ENCODE results near the gene TSC2. TPM values are rescaled to one million over a fixed set of nuclear protein-coding genes. Genes with fewer than 3 reads are reported as not detected.
A peak's percentile ranks its signal among the peaks of the same experiment; 100 is the strongest.

The TSC2 gene
- total and polyA plus RNA-seq, 9 of the 15 experiments (the other 6 are each of a cell fraction or from before 2014, with no cell fraction given) = 1.3 to 68.1 (median 16.6) TPM

DNA sequence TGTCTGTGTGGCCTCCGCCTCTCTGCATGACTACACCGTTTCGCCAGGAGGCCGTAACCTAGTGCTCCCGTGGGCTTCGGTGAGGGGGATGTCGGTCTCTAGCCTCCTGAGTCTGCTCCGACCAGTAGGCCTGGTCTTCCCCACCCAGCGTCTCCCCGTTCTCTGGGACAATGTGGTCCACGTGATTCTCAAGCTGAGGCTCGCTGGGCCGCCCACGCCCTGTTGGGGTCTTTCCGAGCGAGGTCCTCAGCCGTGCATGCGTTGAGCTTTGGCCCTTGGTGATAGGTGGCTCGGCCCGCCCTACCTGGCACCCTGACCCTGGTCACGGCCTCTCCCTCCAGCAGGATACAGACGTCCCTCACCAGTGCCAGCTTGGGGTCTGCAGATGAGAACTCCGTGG, 30.9 kb downstream of the TSC2 start:
- in situ Hi-C loops (cut with MboI) (no loop called here), intact Hi-C loops (cut with micrococcal nuclease) (no loop called here)
- Histone ChIP-seq H3K4me2 (ENCODE audit: insufficient read depth, low read length) (no peak overlapping the region), H2AFZ (ENCODE audit: low read depth, low read length) (no peak overlapping the region), H3K27ac (ENCODE audit: extremely low read depth, low read depth, low read length) (no peak overlapping the region), H3K9me3 (replicated peaks; ENCODE audit: control insufficient read depth, insufficient read depth, low read depth, low read length) (no peaks in the 10 kb centered on the region), H3K36me3 (ENCODE audit: control insufficient read depth, insufficient read depth, low read length) (peaks cover 46% of the 10 kb centered on the region; the same call in 1 of the 3 replicates), H4K20me1 (replicated peaks; ENCODE audit: control insufficient read depth, insufficient read depth, low read length) (no peaks in the 10 kb centered on the region), H3K27me3 (ENCODE audit: control insufficient read depth in 2 of 2, insufficient read depth in 2 of 2, low read length in 2 of 2) (no peaks in the 10 kb centered on the region), H3K79me2 (ENCODE audit: control insufficient read depth, insufficient read depth, low read length) (no peaks in the 10 kb centered on the region), H3K4me3 (no peak overlapping the region), H3K9me1 (ENCODE audit: control insufficient read depth, insufficient read depth, low read length) (no peaks in the 10 kb centered on the region), H3K9ac (ENCODE audit: insufficient read depth in 1 of 2, low read depth in 2 of 2, low read length in 2 of 2) (no peak overlapping the region; a peak in 1 of 4 replicates), H3K4me1 (replicated peaks in 1 of 2; ENCODE audit: control insufficient read depth in 2 of 2, insufficient read depth in 2 of 2, low read length in 2 of 2) (peaks cover 0 to 33% of the 10 kb centered on the region in 2 experiments; a peak in 2 of 5 replicates)
- TF ChIP-seq ZKSCAN1 (IDR thresholded peaks at IDR 0.05; ENCODE audit: low read depth, low read length) (no peak), BMI1 (IDR thresholded peaks at IDR 0.05; ENCODE audit: low read length) (no peak)
- DNase-seq (ENCODE audit: extremely low read depth in 1 of 4, low spot score in 3 of 4) = no peak
- BruUV-seq (replicated peaks) = no TSS peak
- 91% methylated on average over 23 of the region's 23 CpGs for WGBS (ENCODE audit: insufficient coverage, low coverage, missing lambda C conversion rate)
- no peak for FAIRE-seq
- ChIA-PET POLR2A (interaction anchor here (1.8 kb wide), 1 partner anchor 77 kb away, joined by 8 read pairs; the partner anchor contains the start of gene TRAF7), CTCF (ENCODE audit: low intra/inter-chr PET ratio) (no interaction called here)
- no peak for ATAC-seq

DNA sequence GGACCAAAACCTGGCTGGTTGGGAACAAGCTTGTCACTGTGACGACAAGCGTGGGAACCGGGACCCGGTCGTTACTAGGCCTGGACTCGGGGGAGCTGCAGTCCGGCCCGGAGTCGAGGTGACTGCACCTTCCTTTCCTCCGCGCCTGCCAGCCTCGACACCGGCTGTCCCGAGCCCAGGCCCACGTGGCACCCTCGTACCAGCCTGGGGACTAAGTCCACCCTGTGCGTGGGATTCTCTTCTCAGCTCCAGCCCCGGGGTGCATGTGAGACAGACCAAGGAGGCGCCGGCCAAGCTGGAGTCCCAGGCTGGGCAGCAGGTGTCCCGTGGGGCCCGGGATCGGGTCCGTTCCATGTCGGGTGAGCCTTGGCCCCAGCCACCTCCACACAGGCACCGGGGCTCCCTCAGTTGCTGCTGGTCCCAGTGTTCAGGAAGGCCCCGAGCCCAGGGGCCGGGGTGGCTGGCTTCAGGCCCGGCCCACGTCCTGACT, 31.6 kb downstream of the TSC2 start:
- peaks cover 0 to 33% of the 10 kb centered on the region in 2 experiments; a peak in 2 of 5 replicates for H3K4me1 ChIP-seq (replicated peaks in 1 of 2; ENCODE audit: control insufficient read depth in 2 of 2, insufficient read depth in 2 of 2, low read length in 2 of 2)
- no peak for ATAC-seq
- H3K9me3 ChIP-seq (replicated peaks; ENCODE audit: control insufficient read depth, insufficient read depth, low read depth, low read length) = no peaks in the 10 kb centered on the region
- WGBS (ENCODE audit: insufficient coverage, low coverage, missing lambda C conversion rate) = 88% methylated on average over 20 of the region's 30 CpGs
- FAIRE-seq = no peak
- H3K36me3 ChIP-seq (ENCODE audit: control insufficient read depth, insufficient read depth, low read length) = peaks cover 41% of the 10 kb centered on the region; the same call in 1 of the 3 replicates
- no peak overlapping the region for H3K27ac ChIP-seq (ENCODE audit: extremely low read depth, low read depth, low read length)
- no peaks in the 10 kb centered on the region for H4K20me1 ChIP-seq (replicated peaks; ENCODE audit: control insufficient read depth, insufficient read depth, low read length)
- ChIA-PET POLR2A (interaction anchor here (0.6 to 1.8 kb wide), 2 partner anchors 76 to 1994 kb away, joined by 3 to 8 read pairs; partner anchors contain the start of gene TRAF7), CTCF (ENCODE audit: low intra/inter-chr PET ratio) (no interaction called here)
- in situ Hi-C loops (cut with MboI) = no loop called here
- intact Hi-C loops (cut with micrococcal nuclease) = no loop called here
- DNase-seq (ENCODE audit: extremely low read depth in 1 of 4, low spot score in 3 of 4) = no peak
- no peaks in the 10 kb centered on the region for H3K9me1 ChIP-seq (ENCODE audit: control insufficient read depth, insufficient read depth, low read length)
- H3K4me3 ChIP-seq = no peak overlapping the region
- no peaks in the 10 kb centered on the region for H3K79me2 ChIP-seq (ENCODE audit: control insufficient read depth, insufficient read depth, low read length)
- H3K27me3 ChIP-seq (ENCODE audit: control insufficient read depth in 2 of 2, insufficient read depth in 2 of 2, low read length in 2 of 2) = no peaks in the 10 kb centered on the region
- no TSS peak for BruUV-seq (replicated peaks)
- peak overlapping the region in 1 of 2 experiments; percentile 35; a peak in 1 of 4 replicates for H3K9ac ChIP-seq (ENCODE audit: insufficient read depth in 1 of 2, low read depth in 2 of 2, low read length in 2 of 2)
- H2AFZ ChIP-seq (ENCODE audit: low read depth, low read length) = no peak overlapping the region
- TF ChIP-seq ZNF384 (IDR thresholded peaks at IDR 0.05; ENCODE audit: low read depth, low read length) (no peak), PRMT5 (CRISPR knock-in tag; IDR thresholded peaks at IDR 0.05) (no peak), SIX5 (IDR thresholded peaks at IDR 0.05; ENCODE audit: borderline replicate concordance in 1 of 2, insufficient read depth in 1 of 2, low read depth in 1 of 2, low read length in 2 of 2) (no peak), NFE2 (IDR thresholded peaks at IDR 0.05; ENCODE audit: low read depth) (no peak), ZNF253 (CRISPR knock-in tag; conservative IDR thresholded peaks at IDR 0.05) (no peak), DACH1 (IDR thresholded peaks at IDR 0.05; ENCODE audit: partially characterized antibody) (no peak)
- TF ChIP-seq, protein P1, sequence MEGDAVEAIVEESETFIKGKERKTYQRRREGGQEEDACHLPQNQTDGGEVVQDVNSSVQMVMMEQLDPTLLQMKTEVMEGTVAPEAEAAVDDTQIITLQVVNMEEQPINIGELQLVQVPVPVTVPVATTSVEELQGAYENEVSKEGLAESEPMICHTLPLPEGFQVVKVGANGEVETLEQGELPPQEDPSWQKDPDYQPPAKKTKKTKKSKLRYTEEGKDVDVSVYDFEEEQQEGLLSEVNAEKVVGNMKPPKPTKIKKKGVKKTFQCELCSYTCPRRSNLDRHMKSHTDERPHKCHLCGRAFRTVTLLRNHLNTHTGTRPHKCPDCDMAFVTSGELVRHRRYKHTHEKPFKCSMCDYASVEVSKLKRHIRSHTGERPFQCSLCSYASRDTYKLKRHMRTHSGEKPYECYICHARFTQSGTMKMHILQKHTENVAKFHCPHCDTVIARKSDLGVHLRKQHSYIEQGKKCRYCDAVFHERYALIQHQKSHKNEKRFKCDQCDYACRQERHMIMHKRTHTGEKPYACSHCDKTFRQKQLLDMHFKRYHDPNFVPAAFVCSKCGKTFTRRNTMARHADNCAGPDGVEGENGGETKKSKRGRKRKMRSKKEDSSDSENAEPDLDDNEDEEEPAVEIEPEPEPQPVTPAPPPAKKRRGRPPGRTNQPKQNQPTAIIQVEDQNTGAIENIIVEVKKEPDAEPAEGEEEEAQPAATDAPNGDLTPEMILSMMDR (IDR thresholded peaks at IDR 0.05 in 2 of 3, conservative IDR thresholded peaks at IDR 0.05 in 1 of 3; ENCODE audit: insufficient read depth in 2 of 3, low read depth in 1 of 3, low read length in 3 of 3) = no peak
- no peak overlapping the region for H3K4me2 ChIP-seq (ENCODE audit: insufficient read depth, low read length)

Measured in K562 (cell line).